Activated T-helper 1 cell treated with anti-CD3 and anti-CD28 coated beads, Interleukin-12 subunit alpha, Interleukin-12 subunit beta, Interleukin-2, Interleukin-4 antibody, amounts not matched to agents 30 ng/mL and 10 ng/mL and 1 ng/mL, durations not matched to agents 14 hours and 24 hours and 36 hours (primary cell): ENCODE results near the gene WTAP. TPM values are rescaled to one million over a fixed set of nuclear protein-coding genes. Genes with fewer than 3 reads are reported as not detected.
"Not testable (repeated sequence)": the region's sequence is repeated elsewhere in the genome, so short reads cannot be mapped to it uniquely, and the experiment has no call there.

Experiments
- DNase-seq: peaks from one replicate; pipeline ENCODE4 v3.0.0; 2021; ENCODE audit warnings: low spot score
- H3K27ac Mint-ChIP-seq: one replicate; pipeline ENCODE4 v1.8.0; 2021; ENCODE audit warnings: mild to moderate bottlenecking, mixed read lengths
- H3K27me3 Mint-ChIP-seq: one replicate; pipeline ENCODE4 v1.8.0; 2022; ENCODE audit warnings: mild to moderate bottlenecking, moderate library complexity, mixed read lengths; ENCODE audit not compliant: insufficient read depth
- H3K36me3 Mint-ChIP-seq: one replicate; pipeline ENCODE4 v1.8.0; 2021; ENCODE audit warnings: low read depth, mixed read lengths
- H3K4me1 Mint-ChIP-seq: one replicate; pipeline ENCODE4 v1.8.0; 2021; ENCODE audit warnings: low read depth, mixed read lengths
- H3K4me3 Mint-ChIP-seq: one replicate; pipeline ENCODE4 v1.8.0; 2021; ENCODE audit warnings: mild to moderate bottlenecking, moderate library complexity, mixed read lengths
- H3K9me3 Mint-ChIP-seq: one replicate; pipeline ENCODE4 v1.8.0; 2021; ENCODE audit warnings: mixed read lengths
- intact Hi-C: fragments of 100-400 bp; cut with micrococcal nuclease; formaldehyde crosslinking; loops from one replicate; pipeline ENCODE4 v1.15.1; 2024
- total RNA-seq: library from RNA; stranded (reverse); gene quantifications from 2 replicates; pipeline ENCODE4 v1.2.3, GENCODE V29; 2022

The WTAP gene
- total RNA-seq, 1 donor from 2014 or later = 125 TPM

DNA sequence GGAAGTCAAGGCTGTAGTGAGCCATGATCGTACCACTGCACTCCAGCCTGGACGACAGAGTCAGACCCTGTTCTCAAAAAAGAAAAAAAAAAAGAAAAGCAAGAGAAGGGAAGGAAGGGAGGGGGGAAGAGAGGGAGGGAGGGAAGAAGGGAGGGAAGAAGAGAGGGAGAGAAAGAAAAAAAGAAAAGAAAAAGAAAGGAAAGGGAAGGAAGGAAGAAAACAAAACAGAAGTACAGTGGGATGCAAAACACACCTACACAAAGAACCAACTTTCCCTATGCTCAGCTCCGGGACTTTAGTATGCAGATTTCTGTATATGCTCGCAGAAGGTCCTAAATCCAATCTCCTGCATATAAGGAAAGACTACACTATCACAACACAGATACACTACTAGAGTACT is 2.5 kb upstream of the WTAP start:
- H3K27me3 Mint-ChIP-seq = no peaks in the 10 kb centered on the region
- no peak overlapping the region for H3K27ac Mint-ChIP-seq
- H3K4me3 Mint-ChIP-seq = peak overlapping the region; percentile 39
- intact Hi-C loops = loop anchor here (5.0 kb wide), 2 partner anchors 682 to 798 kb away; partner anchors contain the start of gene TAGAP
- H3K4me1 Mint-ChIP-seq = peaks cover 27% of the 10 kb centered on the region
- H3K9me3 Mint-ChIP-seq = peaks cover 10% of the 10 kb centered on the region
- no peak for DNase-seq
- peaks cover 27% of the 10 kb centered on the region for H3K36me3 Mint-ChIP-seq

DNA sequence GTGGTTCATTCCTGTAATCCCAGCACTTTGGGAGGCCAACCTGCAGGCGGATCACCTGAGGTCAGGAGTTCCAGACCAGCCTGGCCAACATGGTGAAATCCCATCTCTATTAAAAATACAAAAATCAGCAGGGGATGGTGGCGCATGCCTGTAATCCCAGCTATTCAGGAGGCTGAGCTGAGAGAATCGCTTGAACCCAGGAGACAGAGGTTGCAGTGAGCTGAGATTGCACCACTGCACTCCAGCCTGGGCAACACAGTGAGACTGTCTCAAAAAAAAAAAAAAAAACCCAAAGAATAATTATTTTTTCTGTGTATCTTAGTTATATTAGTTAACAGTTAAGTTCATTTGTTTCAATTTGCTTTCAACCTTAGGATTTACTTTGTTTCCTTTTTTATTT is 2.1 kb upstream of the WTAP start:
- intact Hi-C loops = loop anchor here (5.0 kb wide), 2 partner anchors 683 to 797 kb away; partner anchors contain the start of gene TAGAP
- not testable (repeated sequence) for H3K27ac Mint-ChIP-seq

DNA sequence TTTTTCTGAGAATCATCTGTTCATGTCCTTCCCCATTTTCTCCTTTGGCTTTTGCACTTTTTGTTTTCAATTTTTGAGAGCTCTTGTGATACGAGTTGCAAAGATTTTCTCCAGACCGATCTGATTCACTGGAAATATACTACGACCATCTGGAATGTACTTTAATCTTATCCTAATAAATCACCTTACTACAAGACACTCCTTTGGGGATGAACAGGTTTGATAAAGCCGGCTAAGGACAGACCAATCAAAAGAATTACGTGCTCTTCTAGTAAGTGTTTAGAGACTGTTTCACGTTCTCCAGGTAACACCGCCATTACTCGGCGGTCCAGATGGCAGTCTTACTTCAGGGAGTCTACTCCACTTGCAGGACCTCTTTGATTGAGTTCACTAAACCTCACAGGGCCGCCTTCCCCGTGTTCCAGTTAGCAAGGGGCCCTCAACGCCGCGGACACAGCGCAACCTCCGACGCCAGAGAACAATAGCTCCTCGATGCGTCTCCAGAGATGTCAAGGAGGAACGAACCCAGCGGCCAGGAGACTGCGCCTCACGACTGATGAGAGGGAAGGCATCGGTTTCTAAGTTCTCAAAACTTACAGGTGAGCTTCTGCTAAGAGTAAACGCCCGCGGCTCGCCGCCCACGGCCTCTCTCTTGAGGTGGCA is 920 bp upstream of the WTAP start:
- H3K27me3 Mint-ChIP-seq = no peaks in the 10 kb centered on the region
- intact Hi-C loops = loop anchor here (1.0 to 5.0 kb wide), 8 partner anchors 36 to 1548 kb away; partner anchors contain the start of genes ACAT2, AGPAT4, IGF2R and TAGAP
- H3K9me3 Mint-ChIP-seq = peaks cover 10% of the 10 kb centered on the region
- no peak for DNase-seq
- H3K36me3 Mint-ChIP-seq = peaks cover 30% of the 10 kb centered on the region
- peak overlapping the region; percentile 93 for H3K4me3 Mint-ChIP-seq
- H3K4me1 Mint-ChIP-seq = peaks cover 38% of the 10 kb centered on the region
- H3K27ac Mint-ChIP-seq = peak overlapping the region; percentile 96

More for the DNA sequence above, 2.1 kb upstream of the WTAP start:
- peaks cover 31% of the 10 kb centered on the region for H3K4me1 Mint-ChIP-seq
- H3K36me3 Mint-ChIP-seq = peaks cover 27% of the 10 kb centered on the region
- peaks cover 10% of the 10 kb centered on the region for H3K9me3 Mint-ChIP-seq
- H3K4me3 Mint-ChIP-seq = peak overlapping the region; percentile 39
- H3K27me3 Mint-ChIP-seq, DNase-seq: not testable (repeated sequence)

DNA sequence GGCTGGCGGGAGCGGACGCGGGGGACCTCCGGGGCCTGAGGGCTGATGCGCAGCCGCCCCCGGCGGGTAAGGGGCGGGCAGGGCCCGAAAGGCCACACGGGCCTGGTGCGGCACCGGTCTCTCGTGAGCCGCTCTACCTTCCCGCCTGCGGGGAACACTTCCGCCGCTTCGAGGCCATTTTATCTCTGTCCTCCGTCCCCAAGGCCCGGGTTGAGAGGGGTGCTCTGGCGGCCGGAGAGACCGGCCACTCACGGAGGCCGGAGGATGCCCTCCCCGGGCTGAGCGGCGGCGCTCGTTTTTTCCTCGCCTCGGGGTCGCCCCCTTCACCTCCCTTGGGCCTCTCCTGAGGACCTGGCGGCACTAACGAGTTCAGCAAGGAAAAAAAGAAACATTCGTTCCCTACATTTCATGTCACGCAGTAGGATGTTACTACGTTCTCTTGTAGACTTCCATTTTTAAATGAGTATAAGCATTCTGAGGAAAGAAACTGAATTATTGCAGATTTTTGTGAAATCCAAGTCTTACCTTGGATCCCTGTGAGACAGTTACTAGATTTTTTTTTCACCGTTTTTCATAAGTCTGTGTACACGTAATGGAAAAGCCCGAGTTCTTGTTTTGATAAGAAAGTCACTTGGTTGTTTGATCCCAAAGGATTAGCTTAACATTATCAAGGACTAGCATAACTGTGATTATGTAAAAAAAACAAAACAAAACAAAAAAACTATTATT is 575 bp downstream of the WTAP start:
- H3K4me3 Mint-ChIP-seq = peak overlapping the region; percentile 92
- H3K27me3 Mint-ChIP-seq = no peaks in the 10 kb centered on the region
- peak overlapping the region; percentile 88 for H3K27ac Mint-ChIP-seq
- H3K4me1 Mint-ChIP-seq = peaks cover 38% of the 10 kb centered on the region
- H3K36me3 Mint-ChIP-seq = peaks cover 30% of the 10 kb centered on the region
- no peak for DNase-seq
- H3K9me3 Mint-ChIP-seq = peaks cover 5% of the 10 kb centered on the region
- intact Hi-C loops = loop anchor here (1.0 to 5.0 kb wide), 9 partner anchors 8 to 1547 kb away; partner anchors contain the start of genes AGPAT4, IGF2R, SOD2 and TAGAP

DNA sequence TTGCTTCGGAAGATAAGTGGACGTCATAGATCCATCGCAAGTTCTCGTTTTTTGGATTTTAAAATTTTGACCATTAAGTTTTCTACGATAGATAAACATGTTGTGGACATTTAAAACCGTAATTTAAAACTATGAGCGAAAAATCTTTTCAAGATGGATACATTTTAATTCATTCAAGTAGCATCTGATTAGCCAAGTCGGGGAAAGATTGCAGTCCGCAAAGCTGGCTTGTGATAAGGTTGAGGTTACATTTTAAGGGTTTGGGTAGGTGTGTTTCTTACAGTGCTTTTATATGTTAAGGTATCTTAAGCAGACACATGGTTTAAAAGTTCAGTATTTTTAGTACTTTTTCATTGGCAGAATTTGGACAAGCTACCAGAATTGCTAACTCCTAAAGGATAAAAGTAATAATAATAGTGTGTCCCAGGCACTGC is 1.2 kb downstream of the WTAP start:
- Mint-ChIP-seq H3K27me3 (no peaks in the 10 kb centered on the region), H3K4me1 (peaks cover 41% of the 10 kb centered on the region), H3K27ac (peak overlapping the region; percentile 88), H3K4me3 (peak overlapping the region; percentile 92), H3K9me3 (no peaks in the 10 kb centered on the region), H3K36me3 (peaks cover 24% of the 10 kb centered on the region)
- DNase-seq = no peak
- intact Hi-C loops = loop anchor here (1.0 to 5.0 kb wide), 4 partner anchors 8 to 794 kb away; partner anchors contain the start of gene TAGAP

DNA sequence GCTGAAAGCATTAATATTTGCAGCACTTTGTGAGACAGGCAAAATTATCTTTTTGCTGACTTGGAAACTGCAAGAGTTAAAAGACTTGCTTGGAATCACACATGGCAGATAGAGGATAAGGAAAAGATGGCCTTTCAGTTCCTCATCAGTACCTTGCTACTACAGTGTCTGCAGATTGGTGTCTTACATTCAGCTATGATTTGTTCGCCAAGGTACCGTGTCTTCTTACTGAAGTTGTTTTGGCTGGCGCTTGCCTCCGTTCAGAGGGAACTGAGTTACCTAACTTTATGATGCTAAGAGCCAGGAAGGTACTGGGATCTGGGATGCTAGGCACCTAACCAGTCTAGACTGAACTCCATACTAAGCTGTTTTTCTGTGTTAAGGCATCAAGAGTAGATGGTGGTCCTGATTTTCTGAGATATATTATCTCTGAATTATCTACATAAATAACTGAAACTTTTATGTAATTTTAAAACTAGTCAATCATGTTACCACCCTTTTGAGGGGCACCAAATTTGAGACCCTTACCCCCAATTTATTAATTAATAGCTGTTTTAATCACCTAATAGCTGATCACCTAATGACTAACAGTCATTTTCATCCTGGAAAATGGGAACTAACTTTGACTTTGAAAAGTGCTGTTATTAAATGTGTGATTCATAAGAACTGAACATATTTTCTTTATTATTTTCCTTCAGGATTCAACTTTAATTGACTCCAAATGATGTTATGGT is 2.5 kb downstream of the WTAP start:
- Mint-ChIP-seq H3K27ac (no peak overlapping the region), H3K36me3 (peaks cover 21% of the 10 kb centered on the region), H3K4me3 (peak overlapping the region; percentile 92), H3K4me1 (peaks cover 41% of the 10 kb centered on the region), H3K27me3 (no peaks in the 10 kb centered on the region), H3K9me3 (no peaks in the 10 kb centered on the region)
- intact Hi-C loops = loop anchor here (2.0 to 5.0 kb wide), 3 partner anchors 13 to 793 kb away; partner anchors contain the start of gene TAGAP
- no peak for DNase-seq

DNA sequence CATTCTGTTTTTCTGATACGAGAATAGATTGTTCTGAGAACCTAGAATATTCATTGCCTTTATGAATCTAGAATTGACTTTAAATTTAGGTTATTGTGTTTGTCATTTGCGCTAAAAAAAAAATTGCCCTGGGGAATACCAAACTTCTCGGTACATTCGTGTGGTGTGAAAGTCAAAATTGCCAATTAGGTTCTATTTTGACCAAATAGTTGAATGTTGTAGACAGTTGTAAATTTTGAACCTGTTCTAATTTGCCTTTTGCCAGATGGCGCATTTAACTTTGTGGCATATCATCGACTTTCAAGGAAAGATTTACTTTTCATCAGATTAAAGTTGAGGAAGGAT is 3.0 kb downstream of the WTAP start:
- Mint-ChIP-seq H3K4me1 (peaks cover 41% of the 10 kb centered on the region), H3K4me3 (peak overlapping the region; percentile 65), H3K36me3 (peaks cover 21% of the 10 kb centered on the region), H3K9me3 (no peaks in the 10 kb centered on the region), H3K27ac (no peak overlapping the region), H3K27me3 (no peaks in the 10 kb centered on the region)
- intact Hi-C loops = no loop called here
- no peak for DNase-seq

DNA sequence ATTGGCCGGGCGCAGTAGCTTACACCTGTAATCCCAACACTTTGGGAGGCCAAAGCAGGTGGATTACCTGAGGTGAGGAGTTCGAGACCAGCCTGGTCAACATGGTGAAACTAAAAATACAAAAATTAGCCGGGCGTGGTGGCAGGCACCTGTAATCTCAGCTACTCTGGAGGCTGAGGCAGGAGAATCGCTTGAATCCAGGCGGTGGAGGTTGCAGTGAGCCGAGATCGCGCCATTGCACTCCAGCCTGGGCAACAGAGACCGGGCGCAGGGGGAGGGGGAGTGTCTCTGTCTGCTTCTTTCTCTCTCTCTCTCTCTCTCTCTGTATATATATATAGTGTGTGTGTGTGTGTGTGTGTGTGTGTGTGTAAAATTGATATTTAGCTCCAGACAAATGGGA is 5.2 kb downstream of the WTAP start:
- H3K27ac Mint-ChIP-seq, intact Hi-C loops, DNase-seq, H3K4me3 Mint-ChIP-seq, H3K27me3 Mint-ChIP-seq, H3K9me3 Mint-ChIP-seq: not testable (repeated sequence)
- Mint-ChIP-seq H3K36me3 (peaks cover 24% of the 10 kb centered on the region), H3K4me1 (peaks cover 34% of the 10 kb centered on the region)

DNA sequence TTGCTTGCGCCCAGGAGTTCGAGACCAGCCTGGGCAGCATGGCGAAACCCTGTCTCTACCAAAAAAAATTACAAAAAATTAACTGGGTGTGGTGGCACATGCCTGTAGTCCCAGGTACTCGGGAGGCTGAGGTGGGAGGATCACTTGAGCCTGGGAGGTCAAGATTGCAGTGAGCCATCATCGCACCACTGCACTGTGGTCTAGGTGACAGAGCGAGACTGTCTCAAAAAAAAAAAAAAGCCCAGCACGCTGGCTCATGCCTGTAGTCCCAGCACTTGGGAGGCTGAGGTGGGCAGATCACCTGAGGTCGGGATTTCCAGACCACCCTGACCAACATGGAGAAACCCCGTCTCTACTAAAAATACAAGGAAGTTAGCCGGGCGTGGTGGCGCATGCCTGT is 6.1 kb downstream of the WTAP start:
- peaks cover 27% of the 10 kb centered on the region for H3K36me3 Mint-ChIP-seq
- H3K27me3 Mint-ChIP-seq, intact Hi-C loops, H3K4me3 Mint-ChIP-seq, H3K9me3 Mint-ChIP-seq, H3K27ac Mint-ChIP-seq, DNase-seq: not testable (repeated sequence)
- peaks cover 42% of the 10 kb centered on the region for H3K4me1 Mint-ChIP-seq

DNA sequence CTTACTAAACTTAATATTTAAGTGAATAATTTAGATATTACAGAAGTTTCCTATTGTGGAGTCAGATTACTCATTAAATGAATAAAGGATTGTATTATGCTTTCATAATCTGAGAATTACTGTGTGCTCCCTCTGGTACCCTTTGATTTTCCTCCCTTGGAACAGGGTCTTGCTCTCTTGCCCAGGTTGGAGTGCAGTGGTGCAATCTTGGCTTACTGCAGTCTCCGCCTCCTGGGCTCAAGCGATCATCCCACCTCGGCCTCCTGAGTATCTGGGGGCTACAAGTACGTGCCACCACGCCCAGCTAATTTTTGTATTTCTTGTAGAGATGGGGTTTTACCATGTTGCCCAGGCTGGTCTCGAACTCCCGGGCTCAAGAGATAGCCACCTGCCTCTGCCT is 9.6 kb downstream of the WTAP start:
- Mint-ChIP-seq H3K27ac (no peak overlapping the region), H3K36me3 (peaks cover 22% of the 10 kb centered on the region)

DNA sequence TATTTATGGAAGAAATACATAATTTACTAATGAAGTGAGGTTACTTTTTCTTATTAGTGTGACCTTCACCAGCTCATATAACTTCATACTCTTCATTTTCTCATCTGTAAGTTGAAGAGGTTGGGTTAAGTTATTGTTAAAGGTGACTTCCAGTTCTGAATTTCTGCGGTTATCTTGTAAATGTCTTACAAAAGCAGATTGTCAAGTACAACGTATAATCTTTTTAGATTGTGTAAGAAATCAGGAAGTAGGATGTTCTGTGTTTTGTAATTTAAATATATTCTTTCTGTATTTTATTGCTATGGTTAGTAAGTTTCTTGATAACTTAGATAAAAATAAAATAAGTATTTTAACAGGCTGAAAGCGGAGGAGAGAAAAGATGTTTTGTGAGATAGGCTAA is 12.0 kb downstream of the WTAP start:
- peaks cover 34% of the 10 kb centered on the region for H3K36me3 Mint-ChIP-seq
- no peaks in the 10 kb centered on the region for H3K9me3 Mint-ChIP-seq
- H3K27ac Mint-ChIP-seq = no peak overlapping the region
- H3K4me3 Mint-ChIP-seq = no peak overlapping the region
- intact Hi-C loops = no loop called here
- H3K4me1 Mint-ChIP-seq = peaks cover 10% of the 10 kb centered on the region
- no peak for DNase-seq
- H3K27me3 Mint-ChIP-seq = no peaks in the 10 kb centered on the region

More for the DNA sequence above, 9.6 kb downstream of the WTAP start:
- intact Hi-C loops = loop anchor here (1.0 kb wide), 1 partner anchor 9 kb away; no protein-coding TSS in a partner anchor
- no peaks in the 10 kb centered on the region for H3K27me3 Mint-ChIP-seq
- no peak overlapping the region for H3K4me3 Mint-ChIP-seq
- H3K4me1 Mint-ChIP-seq = peaks cover 15% of the 10 kb centered on the region
- H3K9me3 Mint-ChIP-seq = no peaks in the 10 kb centered on the region
- no peak for DNase-seq

DNA sequence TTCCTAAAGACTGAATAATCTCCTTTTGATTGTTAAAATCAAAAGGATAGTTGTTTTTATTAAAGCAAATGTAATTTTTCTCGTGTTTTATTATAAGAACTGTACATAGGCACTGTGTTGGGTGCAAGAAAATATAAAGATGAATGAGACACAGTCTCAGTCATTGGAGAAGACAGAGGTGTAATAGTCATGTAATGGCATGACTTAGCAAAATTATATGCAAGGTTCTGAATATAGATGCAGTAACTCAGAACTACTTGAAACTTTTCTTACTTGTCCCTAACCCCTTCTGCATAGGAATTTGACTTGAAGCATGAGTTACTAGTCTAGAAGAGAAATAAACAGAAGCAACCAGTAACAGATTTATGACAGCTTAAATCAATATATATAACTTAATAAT is 14.9 kb downstream of the WTAP start:
- no peak for DNase-seq
- Mint-ChIP-seq H3K4me3 (no peak overlapping the region), H3K27me3 (no peaks in the 10 kb centered on the region), H3K36me3 (peaks cover 53% of the 10 kb centered on the region), H3K27ac (no peak overlapping the region), H3K9me3 (no peaks in the 10 kb centered on the region), H3K4me1 (peaks cover 23% of the 10 kb centered on the region)
- intact Hi-C loops = loop anchor here (2.0 kb wide), 1 partner anchor 13 kb away; no protein-coding TSS in a partner anchor
